ENCODE results near the gene ARHGAP31.
"Not testable (repeated sequence)": the region's sequence is repeated elsewhere in the genome, so short reads cannot be mapped to it uniquely, and the experiment has no call there.

ARHGAP31 gene

GRCh38 chr3:119349354-119350041 is 55.3 kb downstream of the ARHGAP31 start:
- DNase-seq (ENCODE audit: low read depth, low spot score): no peak

DNA sequence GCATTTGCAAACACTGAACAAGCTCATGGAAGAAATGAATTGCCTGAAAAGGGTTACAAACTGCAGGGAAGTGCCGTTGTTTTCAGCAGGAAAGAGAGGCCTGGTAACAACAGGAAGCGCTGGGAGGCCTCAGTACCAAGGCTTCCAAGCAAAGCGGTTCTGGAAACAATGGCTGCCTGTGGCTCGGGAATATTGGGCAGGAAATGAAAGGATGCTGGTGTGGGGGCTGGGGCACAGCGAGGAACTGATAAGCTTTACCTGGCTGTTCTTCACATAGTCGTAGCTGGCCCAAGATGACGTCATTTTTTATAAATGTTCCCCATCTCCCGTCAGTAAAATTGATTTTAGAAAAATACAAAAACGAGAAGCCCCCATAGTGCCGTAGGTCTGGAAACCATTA is 55.9 kb downstream of the ARHGAP31 start:
- DNase-seq (ENCODE audit: low read depth, low spot score): no peak

- no peak for DNase-seq (ENCODE audit: low read depth, low spot score)
Measured at GRCh38 chr3:119351581-119351980, 57.4 kb downstream of the ARHGAP31 start.

- no peak for DNase-seq (ENCODE audit: low read depth, low spot score)
Measured at GRCh38 chr3:119352034-119352609, 57.9 kb downstream of the ARHGAP31 start.

- no peak for DNase-seq (ENCODE audit: low read depth, low spot score)
Measured at GRCh38 chr3:119352863-119353527, 58.8 kb downstream of the ARHGAP31 start.

- DNase-seq (ENCODE audit: low read depth, low spot score): not testable (repeated sequence)
Measured at GRCh38 chr3:119355608-119356007, 61.4 kb downstream of the ARHGAP31 start.

DNA sequence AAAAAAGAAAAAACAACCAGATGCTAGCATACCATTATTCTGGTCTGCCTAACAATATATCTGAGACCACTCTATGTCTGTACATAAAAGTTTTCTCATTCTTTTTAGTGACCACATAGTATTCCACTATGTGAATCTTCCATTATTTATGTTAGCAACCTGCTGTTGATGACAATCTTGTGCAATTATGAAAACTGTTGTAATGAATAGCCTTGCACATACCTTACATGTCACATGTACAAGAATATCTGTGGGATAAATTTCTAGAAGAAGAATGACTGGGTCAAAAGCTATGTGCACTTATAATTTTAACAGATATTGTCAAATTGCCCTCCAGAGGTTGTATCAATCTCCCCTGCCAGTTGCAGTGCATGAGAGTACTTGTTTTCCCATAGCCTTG is 62.5 kb downstream of the ARHGAP31 start:
- no peak for DNase-seq (ENCODE audit: low read depth, low spot score)

DNA sequence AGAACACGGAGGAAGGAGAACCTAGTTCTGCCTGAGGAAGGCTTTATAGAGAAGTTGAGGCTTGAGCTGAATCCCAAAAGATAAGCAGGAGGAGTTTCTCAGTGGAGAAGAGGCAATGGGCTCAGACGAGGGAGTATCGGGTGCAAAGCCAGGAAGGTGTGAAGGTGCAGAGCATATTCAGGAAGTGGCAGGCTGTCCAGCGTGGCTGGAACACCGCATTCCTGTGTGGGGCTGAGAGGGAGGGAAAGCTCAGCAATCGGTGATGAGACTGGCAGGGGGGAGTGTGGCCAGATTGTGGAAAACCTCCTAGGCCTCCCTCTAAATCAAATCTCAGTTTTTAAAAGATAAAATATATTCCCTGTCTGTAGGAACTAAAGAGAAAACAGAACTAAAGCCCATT is 63.0 kb downstream of the ARHGAP31 start:
- no peak for DNase-seq (ENCODE audit: low read depth, low spot score)

DNA sequence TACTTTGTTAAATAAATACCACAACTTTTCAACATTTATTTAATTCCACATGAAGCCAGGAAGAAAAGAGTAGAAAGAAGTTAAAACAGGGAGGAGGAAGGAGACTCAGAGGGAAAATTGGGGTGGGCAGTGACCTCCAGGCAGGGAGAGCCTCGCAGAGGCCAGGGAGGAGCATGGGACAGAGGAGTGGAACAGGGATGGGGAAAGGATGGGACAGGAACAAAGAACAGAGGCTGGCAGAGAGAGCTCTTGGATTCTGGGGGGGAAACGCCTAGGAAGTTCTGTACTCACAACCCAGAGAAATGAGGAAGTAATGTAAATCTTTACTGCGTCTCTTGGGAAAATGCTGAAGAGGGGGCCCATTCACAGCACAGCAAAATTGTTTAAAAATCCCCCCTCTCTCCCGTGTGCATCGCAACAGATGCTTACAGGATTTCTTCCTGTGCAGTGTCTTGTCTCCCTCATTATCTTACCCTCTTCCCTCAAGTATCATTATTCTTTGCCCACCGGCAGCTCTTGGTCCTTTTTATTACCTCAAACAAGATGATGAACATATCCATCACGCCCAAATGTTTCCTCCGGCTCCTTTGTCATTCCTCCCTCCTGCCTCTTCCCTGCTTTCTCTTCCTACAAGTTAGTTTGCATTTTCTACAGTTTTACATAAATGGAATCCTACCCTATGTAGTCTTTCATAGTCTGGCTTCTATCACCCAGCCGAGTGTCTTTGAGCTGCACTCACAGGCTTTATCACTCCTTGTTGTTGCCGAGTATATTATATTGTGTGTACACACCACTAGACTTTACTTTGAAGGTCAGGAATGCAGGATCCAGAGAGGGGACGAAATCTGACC is 65.5 kb downstream of the ARHGAP31 start:
- DNase-seq (ENCODE audit: low read depth, low spot score): no peak

DNA sequence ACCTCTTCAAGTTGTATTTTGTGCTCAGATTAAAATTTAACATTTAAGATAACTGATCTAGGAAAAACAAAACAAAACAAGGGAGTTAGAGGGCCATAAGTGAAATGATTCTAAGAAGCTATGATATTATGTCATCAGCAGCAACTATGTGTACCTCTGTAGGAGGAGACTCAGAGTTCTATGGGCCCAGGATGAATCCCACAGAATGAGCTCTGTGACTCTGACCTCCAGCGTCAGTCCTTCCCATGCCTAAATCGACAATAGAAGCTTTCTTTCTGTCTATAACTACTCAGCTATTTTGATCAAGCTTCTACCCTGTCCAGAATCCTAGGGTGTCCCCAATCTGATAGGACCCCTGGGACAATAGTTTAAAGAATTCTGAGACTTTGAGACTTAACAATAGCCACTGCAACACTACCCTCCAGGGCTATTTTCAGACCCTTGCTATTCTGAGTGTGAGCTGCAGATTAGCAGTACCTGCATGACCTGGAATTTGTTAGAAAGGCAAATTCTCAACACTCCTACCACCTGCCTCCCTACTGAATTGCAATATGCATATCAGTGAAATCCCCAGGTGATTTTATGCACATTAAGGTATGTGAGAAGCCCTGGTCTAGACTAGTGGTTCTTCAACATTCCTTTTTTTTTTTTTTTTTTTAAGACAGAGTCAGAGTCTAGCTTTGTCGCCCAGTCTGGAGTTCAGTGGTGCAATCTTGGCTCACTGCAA is 66.7 kb downstream of the ARHGAP31 start:
- no peak for DNase-seq (ENCODE audit: low read depth, low spot score)

- no peak for DNase-seq (ENCODE audit: low read depth, low spot score)
Measured at GRCh38 chr3:119362010-119362409, 67.8 kb downstream of the ARHGAP31 start.

DNA sequence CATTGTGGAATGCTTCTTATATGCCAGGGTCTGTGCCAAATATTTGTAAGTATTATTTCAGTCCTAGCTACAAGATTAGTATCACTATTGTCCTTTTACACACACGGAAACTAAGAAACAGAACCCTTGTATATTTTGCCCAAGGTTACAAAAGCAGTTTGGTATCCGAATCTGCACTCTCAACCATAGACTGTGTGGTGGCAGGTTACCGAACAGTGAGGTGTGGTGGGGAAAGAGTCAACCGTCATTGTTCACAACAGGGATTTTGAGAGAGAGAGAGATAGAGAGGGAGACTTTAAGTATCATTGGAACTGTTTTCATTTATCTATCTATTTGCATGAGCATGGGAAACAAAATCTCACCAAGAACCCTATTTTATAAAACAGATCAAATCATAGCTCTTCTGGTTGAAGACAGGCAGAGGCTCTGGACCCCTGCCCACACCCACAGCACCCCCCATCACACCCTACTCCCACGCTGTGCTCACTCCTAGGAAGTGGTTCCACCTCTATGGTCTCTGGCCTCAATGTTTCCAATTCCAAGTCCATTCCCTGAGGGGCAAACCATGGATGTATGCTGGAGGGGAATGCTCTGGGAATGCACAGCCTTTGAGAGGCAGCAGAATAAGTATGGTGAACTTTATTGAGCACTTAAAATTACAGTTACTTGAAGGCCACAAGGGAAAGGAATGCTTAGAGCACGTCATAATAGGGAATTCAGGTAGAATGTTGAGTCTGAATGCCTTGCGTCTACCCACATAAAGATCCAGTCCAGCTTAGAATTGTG is 69.0 kb downstream of the ARHGAP31 start:
- DNase-seq (ENCODE audit: low read depth, low spot score): no peak

DNA sequence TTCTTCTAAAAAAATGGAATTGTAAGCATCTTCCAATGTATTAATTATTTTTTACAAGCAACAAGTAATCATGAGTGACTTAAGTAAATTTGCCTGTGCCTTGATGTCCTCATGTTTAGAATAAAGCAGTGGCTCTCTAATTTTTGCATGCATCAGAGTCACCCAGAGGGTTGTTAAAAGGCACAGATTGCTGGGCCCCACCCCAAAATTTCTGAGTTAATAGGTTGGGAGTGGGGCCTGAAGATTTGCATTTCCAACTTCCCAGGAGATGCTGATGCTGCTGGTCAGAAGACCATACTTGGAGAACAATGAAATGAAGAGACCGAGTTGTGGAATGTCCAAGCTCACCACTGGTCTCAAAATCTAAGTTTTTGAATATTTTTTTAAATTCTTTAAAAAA is 70.2 kb downstream of the ARHGAP31 start:
- DNase-seq (ENCODE audit: low read depth, low spot score): no peak

- DNase-seq (ENCODE audit: low read depth, low spot score): no peak
Measured at GRCh38 chr3:119365418-119365817, 71.2 kb downstream of the ARHGAP31 start.

DNA sequence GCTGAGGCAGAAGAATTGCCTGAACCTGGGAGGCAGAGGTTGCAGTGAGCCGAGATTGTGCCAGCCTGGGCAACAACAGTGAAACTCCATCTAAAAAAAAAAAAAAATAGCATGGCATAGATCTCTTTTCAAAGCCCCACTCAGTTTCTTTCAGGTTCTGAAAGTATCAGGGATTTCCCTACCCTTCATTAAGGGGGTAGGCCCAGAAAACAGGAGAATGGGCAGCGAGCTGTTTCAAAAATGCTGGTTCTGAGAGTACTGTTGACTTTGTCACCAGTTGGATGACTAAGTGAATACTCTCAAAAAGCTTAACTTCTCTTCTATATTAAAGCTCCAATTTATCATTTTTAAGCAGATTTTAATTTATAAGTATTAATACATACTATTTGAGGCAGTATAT is 72.8 kb downstream of the ARHGAP31 start:
- DNase-seq (ENCODE audit: low read depth, low spot score): no peak

DNA sequence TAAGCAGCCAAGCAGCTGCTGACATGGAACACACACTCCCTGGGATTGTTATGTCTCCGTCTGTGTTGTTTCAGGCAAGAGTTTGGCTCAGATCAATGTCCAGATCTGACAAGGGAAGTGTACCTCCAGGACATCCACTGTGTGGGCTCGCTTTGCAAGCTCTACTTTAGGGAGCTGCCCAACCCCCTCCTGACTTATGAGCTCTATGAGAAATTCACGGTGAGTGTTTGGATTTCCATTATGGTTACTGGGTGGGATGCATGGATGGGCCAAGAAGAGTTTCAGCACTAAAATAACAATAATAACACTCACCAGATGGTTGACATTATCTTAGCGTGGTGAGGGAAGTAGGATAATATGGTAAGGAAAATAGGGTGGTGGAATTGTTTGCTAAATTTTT is 74.1 kb downstream of the ARHGAP31 start:
- no peak for DNase-seq (ENCODE audit: low read depth, low spot score)

DNA sequence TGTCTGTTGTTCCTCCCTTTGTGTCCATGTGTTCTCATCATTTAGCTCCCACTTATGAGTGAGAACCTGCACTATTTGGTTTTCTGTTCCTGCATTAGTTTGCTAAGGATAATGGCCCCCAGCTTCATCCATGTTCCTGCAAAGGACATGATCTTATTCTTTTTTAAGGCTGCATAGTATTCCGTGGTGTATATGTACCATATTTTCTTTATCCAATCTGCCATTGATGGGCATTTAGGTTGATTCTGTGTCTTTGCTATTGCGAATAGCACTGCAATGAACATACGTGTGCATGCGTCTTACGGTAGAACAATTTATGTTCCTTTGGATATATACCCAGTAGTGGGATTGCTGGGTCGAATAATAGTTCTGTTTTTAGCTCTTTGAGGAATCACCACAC is 77.6 kb downstream of the ARHGAP31 start:
- not testable (repeated sequence) for DNase-seq (ENCODE audit: low read depth, low spot score)

GRCh38 chr3:119375106-119375505 is 80.9 kb downstream of the ARHGAP31 start:
- DNase-seq (ENCODE audit: low read depth, low spot score): no peak

DNA sequence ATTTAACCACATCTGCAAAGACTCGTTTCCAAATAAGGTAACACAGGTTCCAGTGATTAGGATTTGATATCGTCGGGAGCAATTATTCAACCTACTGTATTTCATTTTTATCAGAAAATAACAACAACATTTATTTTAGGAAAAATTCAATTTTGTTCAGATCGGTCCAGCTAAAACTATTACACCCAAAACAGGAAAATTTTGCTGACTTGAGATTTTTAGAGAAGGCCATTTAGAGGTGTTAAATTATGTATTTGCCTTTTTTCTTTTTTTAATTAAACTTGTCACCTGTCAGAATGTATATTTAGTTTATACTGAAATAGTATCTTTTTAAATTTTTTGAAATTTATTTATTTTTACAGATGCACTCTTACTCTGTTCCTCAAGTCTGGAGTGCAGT is 81.3 kb downstream of the ARHGAP31 start:
- no peak for DNase-seq (ENCODE audit: low read depth, low spot score)

- no peak for DNase-seq (ENCODE audit: low read depth, low spot score)
Measured at GRCh38 chr3:119376758-119377157, 82.6 kb downstream of the ARHGAP31 start.
